GM21786 (cell line): Measurements from ENCODE around the gene NR6A1.
"Not testable (repeated sequence)": the region's sequence is repeated elsewhere in the genome, so short reads cannot be mapped to it uniquely, and the experiment has no call there.

Source experiments
- ATAC-seq: cut with Tn5 transposase; IDR thresholded peaks from one replicate; pipeline ENCODE4 v1.9.1; 2021; ENCODE audit not compliant: unreplicated experiment

NR6A1 gene

GRCh38 chr9:124761710-124762109 is 9.4 kb downstream of the NR6A1 start:
- no peak for ATAC-seq

- no peak for ATAC-seq
Observed at GRCh38 chr9:124761196-124761595, 9.9 kb downstream of the NR6A1 start.

- ATAC-seq: no peak
Observed at GRCh38 chr9:124760719-124761118, 10.4 kb downstream of the NR6A1 start.

GRCh38 chr9:124759327-124759726 is 11.8 kb downstream of the NR6A1 start:
- ATAC-seq: no peak

- ATAC-seq: no peak
Observed at GRCh38 chr9:124758691-124759090, 12.4 kb downstream of the NR6A1 start.

- ATAC-seq: no peak
Observed at GRCh38 chr9:124758061-124758460, 13.1 kb downstream of the NR6A1 start.

- ATAC-seq: no peak
Observed at GRCh38 chr9:124757616-124758015, 13.5 kb downstream of the NR6A1 start.

GRCh38 chr9:124756011-124756410 is 15.1 kb downstream of the NR6A1 start:
- ATAC-seq: no peak

- ATAC-seq: no peak
Observed at GRCh38 chr9:124755061-124755460, 16.1 kb downstream of the NR6A1 start.

- ATAC-seq: no peak
Observed at GRCh38 chr9:124754289-124754688, 16.8 kb downstream of the NR6A1 start.

GRCh38 chr9:124752967-124753366 is 18.1 kb downstream of the NR6A1 start:
- no peak for ATAC-seq

GRCh38 chr9:124749781-124750180 is 21.3 kb downstream of the NR6A1 start:
- no peak for ATAC-seq

- ATAC-seq: no peak
Observed at GRCh38 chr9:124749284-124749683, 21.8 kb downstream of the NR6A1 start.

- no peak for ATAC-seq
Observed at GRCh38 chr9:124747065-124747464, 24.0 kb downstream of the NR6A1 start.

GRCh38 chr9:124743686-124744348 is 27.3 kb downstream of the NR6A1 start:
- no peak for ATAC-seq

- no peak for ATAC-seq
Observed at GRCh38 chr9:124742940-124743339, 28.2 kb downstream of the NR6A1 start.

GRCh38 chr9:124741662-124742061 is 29.4 kb downstream of the NR6A1 start:
- ATAC-seq: no peak

GRCh38 chr9:124741149-124741548 is 30.0 kb downstream of the NR6A1 start:
- ATAC-seq: no peak

GRCh38 chr9:124739360-124739759 is 31.8 kb downstream of the NR6A1 start:
- ATAC-seq: no peak

- ATAC-seq: not testable (repeated sequence)
Observed at GRCh38 chr9:124738075-124738474, 33.0 kb downstream of the NR6A1 start.

- no peak for ATAC-seq
Observed at GRCh38 chr9:124735121-124735520, 36.0 kb downstream of the NR6A1 start.

GRCh38 chr9:124734741-124735083 is 36.4 kb downstream of the NR6A1 start:
- ATAC-seq: not testable (repeated sequence)

- ATAC-seq: no peak
Observed at GRCh38 chr9:124733964-124734740, 37.0 kb downstream of the NR6A1 start.
